GM12874 (cell line): ENCODE measurements around the gene RAP1B.

Experiments
- CTCF ChIP-seq: IDR thresholded peaks from 2 replicates; pipeline ENCODE4 v1.5.1; 2011; ENCODE audit warnings: low read depth, mild to moderate bottlenecking, control low read depth, low read length, moderate library complexity; ENCODE audit not compliant: insufficient read depth

The RAP1B gene

GRCh38 chr12:68686595-68687521 is 76.2 kb downstream of the RAP1B start, which contains the start of gene NUP107:
Gene NUP107, plus strand, starts transcription at chr12:68686978. Its CDS starts 88 bp downstream, at chr12:68687066.
- no peak for TF ChIP-seq CTCF

- no peak for TF ChIP-seq CTCF
Observed at GRCh38 chr12:68695454-68695853, 84.8 kb downstream of the RAP1B start.

GRCh38 chr12:68699486-68699885 is 88.8 kb downstream of the RAP1B start:
- TF ChIP-seq CTCF: no peak
